ENCODE results near the gene STARD4.

DNA sequence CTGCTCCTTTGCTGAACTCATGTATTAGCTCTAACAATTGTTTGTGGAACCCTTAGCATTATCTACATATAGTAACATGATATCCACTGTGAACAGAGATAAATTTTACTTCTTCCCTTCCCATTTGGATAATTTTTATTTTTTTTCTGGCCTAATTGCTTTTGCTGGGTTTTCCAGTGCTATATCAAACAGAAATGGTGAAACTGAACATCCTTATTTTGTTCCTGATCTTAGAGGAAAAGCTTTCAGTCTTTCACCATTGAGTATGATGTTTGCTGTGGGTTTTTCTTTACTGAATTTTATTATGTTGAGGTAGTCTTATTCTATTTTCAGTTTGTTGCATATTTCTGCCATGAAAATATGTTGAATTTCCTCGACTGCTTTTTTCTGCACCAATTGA, 44.8 kb upstream of the STARD4 start:
- no peak for TF ChIP-seq POLR2A (IDR thresholded peaks at IDR 0.05)
- TF ChIP-seq, protein P1, sequence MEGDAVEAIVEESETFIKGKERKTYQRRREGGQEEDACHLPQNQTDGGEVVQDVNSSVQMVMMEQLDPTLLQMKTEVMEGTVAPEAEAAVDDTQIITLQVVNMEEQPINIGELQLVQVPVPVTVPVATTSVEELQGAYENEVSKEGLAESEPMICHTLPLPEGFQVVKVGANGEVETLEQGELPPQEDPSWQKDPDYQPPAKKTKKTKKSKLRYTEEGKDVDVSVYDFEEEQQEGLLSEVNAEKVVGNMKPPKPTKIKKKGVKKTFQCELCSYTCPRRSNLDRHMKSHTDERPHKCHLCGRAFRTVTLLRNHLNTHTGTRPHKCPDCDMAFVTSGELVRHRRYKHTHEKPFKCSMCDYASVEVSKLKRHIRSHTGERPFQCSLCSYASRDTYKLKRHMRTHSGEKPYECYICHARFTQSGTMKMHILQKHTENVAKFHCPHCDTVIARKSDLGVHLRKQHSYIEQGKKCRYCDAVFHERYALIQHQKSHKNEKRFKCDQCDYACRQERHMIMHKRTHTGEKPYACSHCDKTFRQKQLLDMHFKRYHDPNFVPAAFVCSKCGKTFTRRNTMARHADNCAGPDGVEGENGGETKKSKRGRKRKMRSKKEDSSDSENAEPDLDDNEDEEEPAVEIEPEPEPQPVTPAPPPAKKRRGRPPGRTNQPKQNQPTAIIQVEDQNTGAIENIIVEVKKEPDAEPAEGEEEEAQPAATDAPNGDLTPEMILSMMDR (IDR thresholded peaks at IDR 0.05), result no peak
- TF ChIP-seq EP300 (IDR thresholded peaks at IDR 0.05), result no peak
- TF ChIP-seq POLR2AphosphoS5 (IDR thresholded peaks at IDR 0.05), result no peak
